C4-2B (cell line): ENCODE results near the gene BCAP29.

Experiments
- CTCF ChIP-seq: fragments of 450-650 bp; conservative IDR thresholded peaks from 2 replicates; pipeline ENCODE4 v1.5.1; 2017; ENCODE audit warnings: mild to moderate bottlenecking
- ZFX ChIP-seq: fragments of 450-650 bp; IDR thresholded peaks from 2 replicates; pipeline ENCODE4 v1.6.1; 2017

- TF ChIP-seq CTCF (no peak), ZFX (no peak)
Observed at GRCh38 chr7:107610323-107610722, 30.3 kb downstream of the BCAP29 start.
